GM10266 (cell line): ENCODE measurements around the gene ANGPTL8.

ENCODE experiments used
- DNase-seq: peaks from one replicate; pipeline ENCODE4 v3.0.0; 2012; ENCODE audit errors: extremely low spot score
- CTCF ChIP-seq: IDR thresholded peaks from 2 replicates; pipeline ENCODE4 v1.5.1; 2012; ENCODE audit warnings: mild to moderate bottlenecking, low read depth; ENCODE audit not compliant: control insufficient read depth, insufficient read depth; ENCODE audit errors: missing control alignments

The ANGPTL8 gene

GRCh38 chr19:11221082-11221598 lies 18.3 kb upstream of the ANGPTL8 start:
- DNase-seq, result no peak
- TF ChIP-seq CTCF, result no peak

GRCh38 chr19:11223200-11223599 lies 16.2 kb upstream of the ANGPTL8 start:
- no peak for TF ChIP-seq CTCF
- DNase-seq, result no peak

- no peak for TF ChIP-seq CTCF
Observed at GRCh38 chr19:11224429-11224828, 15.0 kb upstream of the ANGPTL8 start.

GRCh38 chr19:11225172-11225571 lies 14.2 kb upstream of the ANGPTL8 start:
- no peak for DNase-seq
- TF ChIP-seq CTCF, result no peak

More at GRCh38 chr19:11224429-11224828, 15.0 kb upstream of the ANGPTL8 start:
- no peak for DNase-seq

GRCh38 chr19:11225815-11226214 lies 13.6 kb upstream of the ANGPTL8 start:
- no peak for DNase-seq
- no peak for TF ChIP-seq CTCF

GRCh38 chr19:11226716-11227166 lies 12.7 kb upstream of the ANGPTL8 start:
- no peak for DNase-seq
- no peak for TF ChIP-seq CTCF

GRCh38 chr19:11227195-11227886 lies 12.1 kb upstream of the ANGPTL8 start:
- TF ChIP-seq CTCF, result no peak

More at GRCh38 chr19:11227195-11227886, 12.1 kb upstream of the ANGPTL8 start:
- no peak for DNase-seq
